ENCODE data around the gene UNC13B. TPM values are rescaled to one million over a fixed set of nuclear protein-coding genes. Genes with fewer than 3 reads are reported as not detected.

The UNC13B gene
- total and polyA plus RNA-seq, 2 donors (not counting 1 experiment from before 2014, with no cell fraction given): 0.19 to 0.25 TPM

GRCh38 chr9:35396560-35397215 is 234.9 kb downstream of the UNC13B start:
- ATAC-seq (ENCODE audit: low read depth): no peak
- DNase-seq: no peak
- Histone ChIP-seq H4K20me1 (ENCODE audit: control insufficient read depth, insufficient read depth, low read length, poor library complexity, severe bottlenecking) (no peaks in the 10 kb centered on the region), H3K36me3 (replicated peaks in 1 of 2; ENCODE audit: control extremely low read depth in 1 of 2, control insufficient read depth in 1 of 2, extremely low read depth in 1 of 2, insufficient read depth in 2 of 2, low read length in 1 of 2) (no peaks in the 10 kb centered on the region), H3K27ac (ENCODE audit: low read length in 2 of 2) (no peak overlapping the region), H3K4me1 (ENCODE audit: control insufficient read depth in 2 of 2, insufficient read depth in 2 of 2, low read length in 2 of 2) (no peaks in the 10 kb centered on the region), H3K4me2 (replicated peaks; ENCODE audit: low read depth, low read length, poor library complexity, severe bottlenecking) (no peak overlapping the region), H3K9me3 (ENCODE audit: control extremely low read depth in 1 of 3, control insufficient read depth in 2 of 3, insufficient read depth in 1 of 3, low read length in 2 of 3) (no peaks in the 10 kb centered on the region), H2AFZ (ENCODE audit: insufficient read depth, low read depth, low read length, poor library complexity, severe bottlenecking) (no peak overlapping the region), H3K79me2 (ENCODE audit: control insufficient read depth, insufficient read depth, low read length) (no peaks in the 10 kb centered on the region), H3K9ac (ENCODE audit: low read length) (no peak overlapping the region), H3K4me3 (ENCODE audit: control extremely low read depth in 1 of 5, extremely low read depth in 1 of 5, insufficient read depth in 1 of 5, low read depth in 2 of 5, low read length in 4 of 5) (no peak overlapping the region), H3K27me3 (replicated peaks in 1 of 4; ENCODE audit: control extremely low read depth in 1 of 4, control insufficient read depth in 3 of 4, insufficient read depth in 4 of 4, low read length in 3 of 4) (no peaks in the 10 kb centered on the region)
- intact Hi-C loops (cut with micrococcal nuclease): no loop called here
- WGBS (ENCODE audit: insufficient coverage): 86% methylated on average over 10 of the region's 10 CpGs
- Mint-ChIP-seq H3K27me3 (peaks cover 10% of the 10 kb centered on the region), H3K9me3 (ENCODE audit: insufficient read depth) (no peaks in the 10 kb centered on the region), H3K27ac (no peak overlapping the region), H3K4me3 (no peak overlapping the region), H3K4me1 (no peaks in the 10 kb centered on the region)
- POLR2A ChIA-PET: no interaction called here
- no peak for TF ChIP-seq EZH2 (IDR thresholded peaks at IDR 0.05; ENCODE audit: borderline replicate concordance, insufficient read depth, low read depth, low read length, poor library complexity, severe bottlenecking)
- TF ChIP-seq, protein P1, sequence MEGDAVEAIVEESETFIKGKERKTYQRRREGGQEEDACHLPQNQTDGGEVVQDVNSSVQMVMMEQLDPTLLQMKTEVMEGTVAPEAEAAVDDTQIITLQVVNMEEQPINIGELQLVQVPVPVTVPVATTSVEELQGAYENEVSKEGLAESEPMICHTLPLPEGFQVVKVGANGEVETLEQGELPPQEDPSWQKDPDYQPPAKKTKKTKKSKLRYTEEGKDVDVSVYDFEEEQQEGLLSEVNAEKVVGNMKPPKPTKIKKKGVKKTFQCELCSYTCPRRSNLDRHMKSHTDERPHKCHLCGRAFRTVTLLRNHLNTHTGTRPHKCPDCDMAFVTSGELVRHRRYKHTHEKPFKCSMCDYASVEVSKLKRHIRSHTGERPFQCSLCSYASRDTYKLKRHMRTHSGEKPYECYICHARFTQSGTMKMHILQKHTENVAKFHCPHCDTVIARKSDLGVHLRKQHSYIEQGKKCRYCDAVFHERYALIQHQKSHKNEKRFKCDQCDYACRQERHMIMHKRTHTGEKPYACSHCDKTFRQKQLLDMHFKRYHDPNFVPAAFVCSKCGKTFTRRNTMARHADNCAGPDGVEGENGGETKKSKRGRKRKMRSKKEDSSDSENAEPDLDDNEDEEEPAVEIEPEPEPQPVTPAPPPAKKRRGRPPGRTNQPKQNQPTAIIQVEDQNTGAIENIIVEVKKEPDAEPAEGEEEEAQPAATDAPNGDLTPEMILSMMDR (IDR thresholded peaks at IDR 0.05): no peak
- CTCF ChIA-PET: no interaction called here

- H3K36me3 ChIP-seq (replicated peaks in 1 of 2; ENCODE audit: control extremely low read depth in 1 of 2, control insufficient read depth in 1 of 2, extremely low read depth in 1 of 2, insufficient read depth in 2 of 2, low read length in 1 of 2): no peaks in the 10 kb centered on the region
- H3K27me3 ChIP-seq (replicated peaks in 1 of 4; ENCODE audit: control extremely low read depth in 1 of 4, control insufficient read depth in 3 of 4, insufficient read depth in 4 of 4, low read length in 3 of 4): no peaks in the 10 kb centered on the region
- CTCF ChIA-PET: no interaction called here
- POLR2A ChIA-PET: no interaction called here
- ATAC-seq (ENCODE audit: low read depth) (no peak), DNase-seq (no peak)
- no peak overlapping the region for H2AFZ ChIP-seq (ENCODE audit: insufficient read depth, low read depth, low read length, poor library complexity, severe bottlenecking)
- no peaks in the 10 kb centered on the region for H3K4me1 ChIP-seq (ENCODE audit: control insufficient read depth in 2 of 2, insufficient read depth in 2 of 2, low read length in 2 of 2)
- TF ChIP-seq EZH2 (IDR thresholded peaks at IDR 0.05; ENCODE audit: borderline replicate concordance, insufficient read depth, low read depth, low read length, poor library complexity, severe bottlenecking): no peak
- TF ChIP-seq, protein P1 (IDR thresholded peaks at IDR 0.05): no peak
- Mint-ChIP-seq H3K9me3 (ENCODE audit: insufficient read depth) (no peaks in the 10 kb centered on the region), H3K27ac (no peak overlapping the region), H3K4me1 (no peaks in the 10 kb centered on the region), H3K4me3 (no peak overlapping the region), H3K27me3 (peaks cover 11% of the 10 kb centered on the region)
- H4K20me1 ChIP-seq (ENCODE audit: control insufficient read depth, insufficient read depth, low read length, poor library complexity, severe bottlenecking): no peaks in the 10 kb centered on the region
- H3K4me3 ChIP-seq (ENCODE audit: control extremely low read depth in 1 of 5, extremely low read depth in 1 of 5, insufficient read depth in 1 of 5, low read depth in 2 of 5, low read length in 4 of 5): no peak overlapping the region
- no peak overlapping the region for H3K4me2 ChIP-seq (replicated peaks; ENCODE audit: low read depth, low read length, poor library complexity, severe bottlenecking)
- H3K27ac ChIP-seq (ENCODE audit: low read length in 2 of 2): no peak overlapping the region
- H3K9ac ChIP-seq (ENCODE audit: low read length): no peak overlapping the region
- no peaks in the 10 kb centered on the region for H3K9me3 ChIP-seq (ENCODE audit: control extremely low read depth in 1 of 3, control insufficient read depth in 2 of 3, insufficient read depth in 1 of 3, low read length in 2 of 3)
- intact Hi-C loops (cut with micrococcal nuclease): no loop called here
- no CpG with 5 or more reads among the region's 3 CpGs for WGBS (ENCODE audit: insufficient coverage)
- no peaks in the 10 kb centered on the region for H3K79me2 ChIP-seq (ENCODE audit: control insufficient read depth, insufficient read depth, low read length)
Measured at GRCh38 chr9:35397216-35397698, 235.4 kb downstream of the UNC13B start.

All from B cell (primary cell).